ENCODE measurements around the gene RAPGEF4.

Gene RAPGEF4

GRCh38 chr2:172912266-172912665 is 176.6 kb downstream of the RAPGEF4 start:
- DNase-seq = no peak

GRCh38 chr2:172914341-172915008 is 178.8 kb downstream of the RAPGEF4 start:
- no peak for DNase-seq

DNA sequence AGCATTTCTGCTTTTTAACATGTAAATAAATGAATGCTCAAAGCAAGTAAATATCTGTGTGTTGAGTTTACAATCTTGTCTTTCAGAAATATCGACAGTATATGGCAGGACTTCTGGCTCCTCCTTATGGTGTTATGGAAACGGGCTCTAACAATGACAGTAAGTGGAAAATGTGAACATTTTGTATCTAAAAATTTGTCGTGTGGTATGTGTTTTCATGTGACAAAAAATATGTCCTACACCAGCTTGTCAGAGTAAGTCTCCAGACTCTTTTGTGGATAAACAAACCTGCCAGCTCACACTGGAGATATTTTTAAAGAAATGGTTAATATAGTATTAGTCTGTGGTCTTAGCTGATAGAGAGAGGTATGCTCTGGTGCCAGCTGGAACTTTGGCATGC is 182.1 kb downstream of the RAPGEF4 start:
- DNase-seq = no peak

GRCh38 chr2:172919732-172920131 is 184.1 kb downstream of the RAPGEF4 start:
- no peak for DNase-seq

DNA sequence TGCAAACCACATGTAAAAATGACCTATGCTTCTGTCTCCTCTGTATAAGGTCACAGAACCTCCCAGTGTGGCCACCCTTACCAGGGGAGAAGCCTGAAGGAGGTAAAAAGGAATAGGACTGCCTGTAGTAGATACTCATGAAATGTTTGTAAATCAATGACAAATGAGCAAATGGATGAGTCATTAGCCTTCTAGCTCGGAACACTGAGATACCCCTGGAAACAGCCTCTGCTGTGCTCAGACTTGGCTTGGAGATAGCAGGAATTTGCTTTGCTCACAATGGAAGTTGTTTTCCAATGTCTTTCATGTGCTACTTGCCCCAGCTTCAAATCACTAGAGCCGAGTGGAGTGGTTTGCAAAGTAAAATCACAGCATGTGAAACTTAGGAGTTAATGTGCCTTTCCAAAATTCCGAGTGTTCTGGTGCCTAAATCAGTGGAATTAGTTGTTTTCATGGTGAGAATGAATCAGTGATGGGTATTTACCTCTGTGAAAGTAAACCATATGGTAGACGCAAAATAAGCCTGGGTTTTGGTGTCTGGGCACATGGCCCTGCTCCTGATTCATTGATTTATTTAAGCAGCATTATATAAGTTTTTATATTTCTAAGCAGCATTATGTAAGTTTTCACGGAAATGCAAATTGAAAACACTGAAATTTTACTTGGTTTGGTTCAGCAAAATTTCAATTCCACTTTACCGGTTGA is 186.0 kb downstream of the RAPGEF4 start:
- no peak for DNase-seq

DNA sequence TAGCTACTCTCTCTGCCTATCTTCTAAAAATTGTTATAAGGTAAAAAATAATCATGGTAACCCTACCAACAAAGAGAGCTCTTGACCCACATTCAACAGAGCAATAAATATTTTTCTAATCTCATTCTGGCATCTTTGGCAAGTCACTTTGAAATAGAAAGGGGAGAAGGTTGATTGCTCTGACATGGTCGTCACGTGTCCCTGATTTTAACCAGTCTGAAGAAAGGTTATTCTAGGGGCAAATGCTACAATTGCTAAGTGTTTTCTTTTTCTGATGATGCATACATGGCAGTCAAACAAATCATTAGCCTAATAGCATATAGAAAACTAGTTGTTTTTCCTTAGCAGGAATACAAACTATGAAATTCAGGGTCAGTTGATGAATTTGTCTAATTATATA is 186.7 kb downstream of the RAPGEF4 start:
- DNase-seq = no peak

- DNase-seq = no peak
These were observed 187.2 kb downstream of the RAPGEF4 start for GRCh38 chr2:172922815-172923214.

DNA sequence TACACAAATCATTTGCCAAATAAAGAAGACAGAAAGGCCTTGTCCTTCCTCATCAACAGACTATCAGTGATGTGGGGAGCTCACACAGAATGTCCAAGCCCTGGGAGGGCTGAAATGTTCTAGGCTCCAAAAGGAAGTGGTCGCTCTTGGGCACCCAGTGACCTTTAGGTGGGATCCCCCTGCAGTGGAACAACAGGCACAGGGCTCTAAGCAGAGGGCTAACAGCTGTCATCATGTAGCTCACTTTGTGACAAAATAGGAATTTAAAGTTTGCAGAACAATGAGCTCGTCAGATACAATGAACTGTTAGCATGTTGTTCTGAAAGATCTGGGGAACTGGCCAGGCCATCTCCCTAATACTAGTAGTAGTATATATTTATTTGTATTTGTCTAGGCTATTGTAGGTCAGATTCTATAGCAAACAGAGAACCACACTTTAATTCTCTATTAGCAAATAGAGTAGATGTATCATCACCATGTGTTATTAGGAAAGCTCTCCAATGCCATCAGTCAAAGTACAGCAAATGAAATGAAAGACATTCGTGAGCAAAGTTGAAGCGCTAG is 188.5 kb downstream of the RAPGEF4 start:
- DNase-seq = no peak

DNA sequence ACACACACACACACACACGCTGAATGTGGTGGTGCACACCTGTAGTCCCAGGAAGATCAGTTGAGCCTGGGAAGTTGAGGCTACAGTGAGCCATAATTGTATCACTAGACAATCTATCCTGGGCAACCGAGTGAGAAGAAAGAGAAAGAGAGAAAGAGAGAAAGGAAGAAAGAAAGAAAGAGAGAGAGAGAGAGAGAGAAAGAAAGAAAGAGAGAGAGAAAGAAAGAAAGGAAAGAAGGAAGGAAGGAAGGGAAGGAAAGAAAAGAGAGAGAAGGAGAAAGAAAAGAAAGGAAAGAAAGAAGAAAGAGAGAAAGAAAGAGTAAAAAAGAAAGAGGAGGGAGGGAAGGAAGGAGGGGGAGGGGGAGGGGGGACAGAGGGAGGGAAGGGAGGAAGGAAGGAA is 190.0 kb downstream of the RAPGEF4 start:
- DNase-seq = no peak

DNA sequence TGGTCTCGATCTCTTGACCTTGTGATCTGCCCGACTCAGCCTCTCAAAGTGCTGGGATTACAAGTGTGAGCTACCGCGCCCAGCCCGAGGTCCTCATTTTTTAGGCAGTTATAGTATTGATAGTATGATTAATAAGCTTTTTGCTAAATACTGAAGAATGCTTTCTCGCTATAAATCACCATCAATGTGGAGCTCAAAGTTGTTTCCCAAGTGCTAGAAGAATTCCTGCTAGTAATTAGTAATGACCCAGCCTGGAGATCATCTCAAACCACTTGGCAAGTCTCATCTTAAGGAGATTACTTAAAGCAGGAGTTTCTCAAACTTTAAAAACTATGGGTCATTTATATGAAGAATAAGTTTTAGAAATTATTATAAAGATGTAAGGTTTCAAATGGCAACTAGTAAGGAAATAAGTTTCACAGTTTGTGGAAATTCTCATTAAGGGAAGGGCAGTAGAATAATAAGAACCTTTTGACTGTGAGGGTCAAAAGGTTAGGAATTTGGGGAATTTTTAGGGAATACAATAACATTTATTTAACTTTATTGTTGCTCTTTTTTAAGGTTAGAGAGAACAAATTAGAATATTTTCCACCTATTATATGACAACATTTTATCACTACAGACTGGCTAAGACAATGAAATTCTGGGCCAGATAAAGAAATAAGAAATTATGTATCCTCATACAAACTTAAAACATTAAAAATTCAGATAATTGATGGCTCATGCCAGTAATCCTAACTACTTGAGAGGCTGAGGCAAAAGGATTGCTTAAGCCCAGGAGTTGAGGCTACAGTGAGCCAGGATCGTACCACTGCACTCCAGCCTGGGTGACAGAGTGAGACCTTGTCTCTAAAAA is 191.4 kb downstream of the RAPGEF4 start:
- no peak for DNase-seq

GRCh38 chr2:172927641-172928357 is 192.2 kb downstream of the RAPGEF4 start:
- DNase-seq = peak; percentile 35

DNA sequence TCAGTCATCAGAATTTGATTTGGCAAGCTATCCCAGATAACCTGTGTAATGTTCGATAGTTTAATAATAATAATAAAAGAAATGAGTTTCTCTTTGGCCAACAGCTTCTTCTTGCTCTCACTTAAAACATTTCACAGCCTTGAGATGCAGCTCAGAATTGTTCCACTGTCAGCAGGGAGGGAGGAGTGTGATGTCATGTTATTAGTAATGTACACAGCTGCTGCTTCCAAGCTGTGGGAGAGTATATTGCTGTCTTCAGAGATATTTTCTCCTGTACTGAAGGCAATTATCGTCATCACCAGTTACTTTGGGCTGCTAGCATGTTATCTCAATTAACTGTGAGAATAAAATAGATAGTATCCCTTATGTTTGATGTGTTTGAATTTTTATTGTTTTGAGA is 193.1 kb downstream of the RAPGEF4 start:
- DNase-seq = peak; percentile 57

DNA sequence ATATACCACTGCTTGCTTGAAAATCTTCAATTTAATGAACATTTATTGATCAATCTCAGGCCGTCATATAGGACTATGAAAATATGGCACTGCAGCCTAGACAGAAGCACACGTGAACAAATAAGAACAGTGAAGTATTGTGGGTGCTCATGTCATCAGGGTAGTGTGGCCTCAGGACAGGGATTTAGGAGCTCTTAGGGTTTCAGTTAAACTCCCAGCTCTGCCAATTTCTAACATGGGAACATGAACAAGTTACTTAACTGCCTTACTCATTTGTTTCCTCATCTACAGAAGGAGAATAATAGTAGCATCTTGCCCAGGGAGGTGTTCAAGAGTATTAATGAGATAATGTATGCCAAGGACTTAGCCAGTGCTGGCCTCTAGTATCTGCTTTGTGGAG is 194.0 kb downstream of the RAPGEF4 start:
- DNase-seq = no peak

GRCh38 chr2:172930871-172931255 is 195.2 kb downstream of the RAPGEF4 start:
- no peak for DNase-seq

DNA sequence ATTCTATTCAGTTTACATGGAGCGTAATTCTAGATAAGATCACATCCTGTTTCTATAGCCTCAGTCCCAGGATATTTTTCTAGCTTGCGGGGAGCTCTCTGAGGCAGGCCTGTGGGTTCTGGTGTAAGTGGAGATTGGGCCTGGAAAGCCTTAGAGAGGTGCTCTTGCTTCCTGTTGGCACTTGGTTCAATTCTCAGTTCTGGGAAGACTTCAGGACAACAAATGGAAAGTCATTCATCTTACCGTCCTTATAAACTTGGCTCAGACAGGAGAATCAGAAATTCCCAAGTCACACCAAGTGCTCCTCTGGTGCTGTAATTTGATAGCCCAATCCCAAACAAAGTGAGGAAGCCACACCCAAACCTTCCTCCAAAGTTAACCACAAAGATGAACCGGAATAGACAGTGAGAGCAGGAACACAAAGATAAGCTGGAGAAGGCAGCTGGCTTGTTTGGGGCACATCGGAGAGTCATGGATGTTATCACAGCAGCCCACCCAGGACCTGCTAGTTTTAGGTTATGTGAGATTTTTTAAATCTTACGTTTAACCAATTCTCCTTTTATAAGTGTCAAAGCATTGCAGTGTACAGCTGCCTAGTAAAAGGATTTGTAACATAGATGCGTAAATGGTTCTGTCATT is 195.7 kb downstream of the RAPGEF4 start:
- DNase-seq = peak; percentile 36

GRCh38 chr2:172931918-172932520 is 196.4 kb downstream of the RAPGEF4 start:
- peak; percentile 77 for DNase-seq

DNA sequence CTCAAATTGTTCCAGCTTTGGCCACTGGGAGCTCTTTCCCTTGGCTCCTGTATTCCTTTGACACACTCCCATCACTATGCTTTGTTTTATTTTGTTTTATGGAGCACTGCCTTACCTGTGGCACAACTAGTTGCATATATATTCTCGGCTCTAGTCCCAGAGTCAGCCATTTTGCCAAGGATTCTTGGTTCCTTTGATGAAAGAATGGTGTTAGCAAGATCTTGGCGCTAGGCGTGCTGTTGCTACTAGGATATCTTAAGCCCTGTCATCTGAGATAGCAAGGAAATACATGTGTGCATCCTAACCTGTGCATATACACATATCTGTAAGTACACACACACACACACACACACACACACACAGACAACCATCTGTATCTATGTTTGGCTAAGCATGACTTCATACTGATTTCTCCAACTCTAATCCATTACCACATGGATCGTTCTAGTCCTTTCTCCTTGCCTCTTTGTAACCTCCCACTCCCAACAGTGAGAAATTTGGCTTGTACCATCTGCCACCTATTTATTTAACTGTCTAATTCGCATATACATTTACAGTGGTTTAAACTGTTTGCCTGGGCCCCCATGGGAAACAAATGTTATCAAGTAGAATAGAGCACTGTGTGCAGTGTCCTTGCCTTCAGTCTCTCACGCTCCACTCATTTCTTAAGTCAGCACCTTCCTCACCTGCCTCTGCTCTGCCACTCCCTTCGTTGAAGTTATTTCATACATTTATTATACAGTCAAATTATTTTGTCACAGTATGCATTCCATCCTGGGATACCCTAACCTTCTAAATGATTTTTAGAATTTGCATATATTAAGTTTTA is 202.5 kb downstream of the RAPGEF4 start:
- no peak for DNase-seq

GRCh38 chr2:172938713-172939375 is 203.2 kb downstream of the RAPGEF4 start:
- DNase-seq = no peak

GRCh38 chr2:172943539-172943938 is 207.9 kb downstream of the RAPGEF4 start:
- DNase-seq = no peak
